Astrocyte of the cerebellum (primary cell): Measurements from ENCODE around the gene MEIG1.

Source experiments
- DNase-seq: peaks from one replicate; pipeline ENCODE4 v3.0.0-alpha.2; 2011; ENCODE audit warnings: low read depth
- H3K4me3 ChIP-seq: 2 replicates; pipeline ENCODE4 v1.5.1; 2011; ENCODE audit warnings: mild to moderate bottlenecking, low read depth, low read length, moderate library complexity
- CTCF ChIP-seq: IDR thresholded peaks from 2 replicates; pipeline ENCODE4 v1.5.1; 2012; ENCODE audit warnings: low read length, low read depth, moderate library complexity, mild to moderate bottlenecking; ENCODE audit errors: missing control alignments
- in situ Hi-C: cut with HindIII; loops from 2 replicates; pipeline ENCODE4 v1.10.0; 2017; ENCODE audit warnings: low sequenced_read_pairs

The MEIG1 gene

GRCh38 chr10:14945108-14945507, 14.1 kb upstream of the MEIG1 start:
- no peak for DNase-seq
- in situ Hi-C loops, result no loop called here
- no peak overlapping the region for H3K4me3 ChIP-seq
- TF ChIP-seq CTCF, result no peak

GRCh38 chr10:14947268-14947667, 11.9 kb upstream of the MEIG1 start:
- DNase-seq, result no peak
- no peak overlapping the region for H3K4me3 ChIP-seq
- no peak for TF ChIP-seq CTCF
- in situ Hi-C loops, result no loop called here

- no peak for TF ChIP-seq CTCF
- H3K4me3 ChIP-seq, result no peak overlapping the region
- in situ Hi-C loops, result no loop called here
- DNase-seq, result no peak
Observed at GRCh38 chr10:14949291-14949690, 9.9 kb upstream of the MEIG1 start.

GRCh38 chr10:14952851-14953423, 6.3 kb upstream of the MEIG1 start:
- in situ Hi-C loops, result no loop called here
- DNase-seq, result no peak
- peak overlapping the region; percentile 63 for H3K4me3 ChIP-seq
- no peak for TF ChIP-seq CTCF

- peak; percentile 15 for TF ChIP-seq CTCF
- in situ Hi-C loops, result no loop called here
- peak; percentile 34 for DNase-seq
- H3K4me3 ChIP-seq, result peak overlapping the region; percentile 63
Observed at GRCh38 chr10:14953424-14954000, 5.7 kb upstream of the MEIG1 start.

- peak; percentile 70 for DNase-seq
- TF ChIP-seq CTCF, result no peak
- peak within 1 kb of the TSS; percentile 63 for H3K4me3 ChIP-seq
- in situ Hi-C loops, result no loop called here
Observed at GRCh38 chr10:14954001-14954770, 5.0 kb upstream of the MEIG1 start, which contains the start of gene DCLRE1C. Gene DCLRE1C, minus strand, starts transcription at chr10:14954096. Its CDS starts 86 bp downstream, at chr10:14954010.
